GM18909 (cell line): ENCODE results near the gene TIPARP.
"Not testable (repeated sequence)": the region's sequence is repeated elsewhere in the genome, so short reads cannot be mapped to it uniquely, and the experiment has no call there.

ENCODE experiments used
- ATAC-seq: cut with Tn5 transposase; IDR thresholded peaks from one replicate; pipeline ENCODE4 v1.9.1; 2021; ENCODE audit warnings: mild to moderate bottlenecking; ENCODE audit not compliant: unreplicated experiment, poor library complexity

The TIPARP gene

DNA sequence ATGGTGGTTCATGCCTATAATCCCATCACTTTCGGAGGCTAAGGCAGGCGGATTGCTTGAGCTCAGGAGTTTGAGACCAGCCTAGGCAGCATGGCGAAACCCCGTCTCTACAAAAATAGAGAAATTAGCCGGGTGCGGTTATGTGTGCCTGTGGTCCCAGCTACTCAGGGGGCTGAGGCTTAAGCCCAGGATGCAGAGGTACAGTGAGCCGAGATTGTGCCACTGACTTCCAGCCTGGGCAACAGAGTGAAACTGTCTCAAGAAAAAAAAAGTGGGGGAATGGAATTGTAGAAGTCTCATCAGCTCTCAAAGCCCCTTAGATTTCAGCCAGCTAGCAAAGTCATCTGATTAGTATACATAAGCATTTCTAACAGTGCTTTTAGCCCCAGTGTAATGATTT lies 33.2 kb downstream of the TIPARP start:
- no peak for ATAC-seq

GRCh38 chr3:156710429-156710828 lies 36.0 kb downstream of the TIPARP start:
- ATAC-seq, result no peak

DNA sequence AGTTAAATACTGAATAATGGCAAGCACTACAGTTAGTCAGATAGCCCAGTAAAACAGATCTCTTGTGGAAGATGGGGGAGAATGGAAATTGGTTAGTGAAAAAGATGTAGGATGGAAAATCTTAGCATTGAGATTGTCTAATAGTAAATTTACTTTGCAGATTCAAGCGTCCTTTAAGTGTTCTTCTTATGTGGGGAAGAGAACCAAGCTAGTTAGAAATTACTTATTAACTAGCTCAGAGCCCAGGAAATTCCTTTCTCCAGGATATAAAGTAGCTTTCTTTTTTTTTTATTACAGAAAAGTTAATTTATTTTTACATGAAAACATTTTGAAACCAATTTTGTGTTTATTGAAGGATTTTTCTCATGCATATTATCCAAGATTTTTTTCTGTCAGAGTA lies 36.7 kb downstream of the TIPARP start:
- ATAC-seq, result no peak

- ATAC-seq, result peak; percentile 91
Observed at GRCh38 chr3:156711944-156712343, 37.6 kb downstream of the TIPARP start.

DNA sequence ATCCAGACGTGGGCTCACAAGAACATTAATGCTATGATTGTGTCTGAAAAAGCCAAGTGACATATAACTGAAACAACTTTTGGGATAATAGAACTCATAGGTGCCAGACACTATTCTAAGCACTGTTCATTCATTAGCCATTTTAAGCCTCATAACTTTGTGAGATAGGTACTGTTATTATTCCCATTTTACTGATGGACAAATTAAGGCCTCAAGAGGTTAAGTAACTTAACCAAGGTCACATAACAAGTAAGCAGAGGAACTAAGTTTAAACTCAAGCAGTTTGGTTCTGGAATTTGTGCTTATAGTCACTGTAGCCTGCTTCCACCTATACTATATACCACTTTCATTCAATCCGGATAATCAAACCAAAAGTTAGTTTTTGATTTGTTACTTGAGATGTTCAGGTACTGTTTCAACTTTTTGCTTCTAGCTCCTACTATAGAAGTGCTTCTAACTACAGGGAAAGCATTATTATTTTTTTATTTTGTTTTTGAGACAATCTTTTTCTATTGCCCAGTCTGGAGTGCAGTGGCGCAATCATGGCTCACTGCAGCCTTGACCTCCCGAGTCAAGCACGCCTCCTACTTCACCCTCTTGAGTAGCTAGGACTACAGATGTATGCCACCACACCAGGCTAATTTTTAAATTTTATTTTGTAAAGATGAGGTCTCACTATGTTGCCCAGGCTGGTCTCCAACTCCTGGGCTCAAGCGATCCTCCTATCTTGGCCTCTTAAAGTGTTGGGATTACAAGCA lies 41.9 kb downstream of the TIPARP start:
- ATAC-seq, result no peak

DNA sequence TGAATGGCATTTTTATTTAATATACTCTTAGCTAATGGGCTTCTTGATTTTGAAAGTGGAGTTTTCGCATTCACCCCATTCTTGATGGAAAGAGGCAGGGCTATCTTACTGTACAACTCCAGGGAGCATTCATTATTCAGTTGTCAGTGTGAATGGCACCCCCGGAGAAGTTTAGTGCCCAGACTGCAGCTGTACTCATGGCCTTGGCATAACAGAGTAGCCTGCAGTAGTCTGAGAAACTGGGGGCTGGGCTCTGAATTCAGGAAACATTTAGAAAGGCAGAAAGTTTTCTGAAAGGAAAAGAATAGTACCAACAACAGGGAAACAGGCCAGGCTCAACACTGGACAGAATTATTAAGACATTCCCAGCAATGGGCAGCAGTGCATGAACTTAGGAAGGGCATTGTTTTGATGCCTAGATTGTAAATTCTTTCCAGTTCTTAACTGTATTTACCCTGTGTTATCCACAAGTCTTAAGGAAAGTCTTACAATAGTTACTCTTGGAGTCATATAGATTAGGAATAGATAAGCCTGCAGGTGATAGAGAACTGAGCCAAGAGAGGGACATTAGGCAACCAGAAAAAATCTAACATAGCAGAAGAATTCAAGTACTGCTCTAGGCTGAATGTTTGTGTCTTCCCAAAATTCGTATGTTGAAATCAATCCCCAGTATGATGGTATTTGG lies 44.4 kb downstream of the TIPARP start:
- ATAC-seq, result no peak

- no peak for ATAC-seq
Observed at GRCh38 chr3:156720826-156721225, 46.4 kb downstream of the TIPARP start.

- no peak for ATAC-seq
Observed at GRCh38 chr3:156721687-156722618, 47.6 kb downstream of the TIPARP start.

DNA sequence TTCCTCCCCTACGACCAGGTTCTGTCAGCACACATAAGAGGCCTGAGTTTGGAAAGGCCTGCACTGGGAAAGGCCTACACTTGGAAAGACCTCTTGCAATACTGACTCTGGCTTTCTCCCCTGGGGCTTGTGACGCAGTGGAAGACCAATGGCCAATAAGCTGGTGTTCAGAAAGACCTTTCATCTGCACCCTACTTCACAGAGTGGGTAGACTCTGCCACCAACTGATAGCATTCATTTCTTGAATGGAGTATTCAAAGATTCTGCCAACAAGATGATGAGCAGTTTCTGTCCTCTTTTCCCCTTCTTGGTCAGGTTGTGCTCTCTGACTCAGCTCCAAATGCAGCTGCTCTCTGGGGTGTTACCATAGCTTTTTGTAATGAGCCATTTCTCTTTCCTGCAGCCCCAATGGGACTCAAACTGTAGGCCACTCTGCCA lies 48.8 kb downstream of the TIPARP start:
- ATAC-seq, result no peak

- no peak for ATAC-seq
Observed at GRCh38 chr3:156725682-156726081, 51.3 kb downstream of the TIPARP start.

DNA sequence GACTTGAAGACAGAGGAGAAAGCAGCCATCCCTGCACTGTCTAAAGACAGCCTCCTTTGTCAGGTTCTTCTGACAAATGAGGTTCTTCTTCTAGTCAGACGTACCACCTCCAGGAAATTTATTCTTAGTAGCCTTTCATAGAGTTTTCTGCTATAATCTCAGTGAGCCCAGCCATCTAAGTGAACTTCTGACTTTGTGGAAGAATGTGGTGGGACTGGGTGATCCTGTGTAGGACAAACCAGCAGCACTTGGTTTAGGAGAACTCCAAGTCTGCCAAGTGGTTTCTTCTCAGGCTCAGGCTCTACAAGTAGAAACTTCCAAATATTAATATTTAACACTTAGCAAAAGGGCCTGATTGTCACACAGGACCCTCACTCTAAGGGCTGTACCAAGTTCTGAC lies 52.1 kb downstream of the TIPARP start:
- ATAC-seq, result no peak

- ATAC-seq, result peak; percentile 87
Observed at GRCh38 chr3:156727519-156728205, 53.3 kb downstream of the TIPARP start.

DNA sequence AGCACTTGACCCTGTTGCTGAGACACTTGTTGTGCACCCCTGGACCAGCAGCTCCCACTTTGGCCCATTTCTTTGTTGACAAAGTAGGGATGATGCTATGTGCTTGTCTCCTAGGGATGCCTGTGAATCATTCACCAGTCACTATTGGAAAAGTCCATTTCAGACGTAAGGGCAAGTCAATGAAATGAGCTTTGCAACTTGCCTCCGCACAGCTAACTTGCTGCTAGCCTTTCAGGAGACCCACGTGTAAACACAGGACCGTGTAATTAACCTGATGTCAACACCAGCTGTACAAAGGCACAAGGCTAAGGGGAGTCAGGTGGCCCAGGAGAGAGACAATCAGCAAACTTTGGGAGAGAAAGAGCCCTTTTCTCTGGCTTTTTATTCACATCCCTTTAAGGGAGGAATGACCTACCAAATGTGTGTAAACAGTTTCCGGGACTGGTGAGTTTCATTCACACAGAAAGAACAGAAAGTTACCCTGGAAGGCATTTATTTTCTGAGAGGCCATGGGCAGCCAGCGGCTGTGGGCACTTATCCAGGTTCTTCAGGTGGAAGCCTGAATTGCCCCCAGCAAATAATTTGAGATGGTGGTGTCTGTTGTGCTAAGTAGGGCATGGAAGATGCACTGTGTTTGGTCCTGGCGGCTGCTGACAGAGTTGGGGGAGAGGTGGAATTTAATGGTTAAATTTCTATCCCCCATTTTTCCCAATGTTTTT lies 54.0 kb downstream of the TIPARP start:
- no peak for ATAC-seq

- ATAC-seq, result no peak
Observed at GRCh38 chr3:156729460-156730179, 55.2 kb downstream of the TIPARP start.

GRCh38 chr3:156731813-156732212 lies 57.4 kb downstream of the TIPARP start:
- ATAC-seq, result no peak

DNA sequence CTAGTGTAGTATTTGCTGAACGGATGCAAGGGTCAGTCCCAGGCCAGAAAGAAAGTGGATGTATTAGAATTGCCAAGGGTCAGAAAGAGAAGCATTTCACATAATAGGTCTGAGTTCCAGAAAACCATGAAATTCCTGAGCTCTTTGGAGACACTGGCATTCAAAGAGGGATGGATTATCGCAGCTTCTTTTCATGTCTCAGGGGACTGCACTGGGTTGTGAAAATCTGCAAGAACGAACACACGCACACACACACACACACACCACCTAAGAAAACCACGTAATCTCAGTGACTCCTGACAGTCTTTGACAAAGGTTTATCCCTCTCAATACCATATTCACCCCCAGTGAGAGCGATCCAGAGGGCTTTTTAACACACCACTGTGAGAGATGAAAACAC lies 57.9 kb downstream of the TIPARP start:
- no peak for ATAC-seq

DNA sequence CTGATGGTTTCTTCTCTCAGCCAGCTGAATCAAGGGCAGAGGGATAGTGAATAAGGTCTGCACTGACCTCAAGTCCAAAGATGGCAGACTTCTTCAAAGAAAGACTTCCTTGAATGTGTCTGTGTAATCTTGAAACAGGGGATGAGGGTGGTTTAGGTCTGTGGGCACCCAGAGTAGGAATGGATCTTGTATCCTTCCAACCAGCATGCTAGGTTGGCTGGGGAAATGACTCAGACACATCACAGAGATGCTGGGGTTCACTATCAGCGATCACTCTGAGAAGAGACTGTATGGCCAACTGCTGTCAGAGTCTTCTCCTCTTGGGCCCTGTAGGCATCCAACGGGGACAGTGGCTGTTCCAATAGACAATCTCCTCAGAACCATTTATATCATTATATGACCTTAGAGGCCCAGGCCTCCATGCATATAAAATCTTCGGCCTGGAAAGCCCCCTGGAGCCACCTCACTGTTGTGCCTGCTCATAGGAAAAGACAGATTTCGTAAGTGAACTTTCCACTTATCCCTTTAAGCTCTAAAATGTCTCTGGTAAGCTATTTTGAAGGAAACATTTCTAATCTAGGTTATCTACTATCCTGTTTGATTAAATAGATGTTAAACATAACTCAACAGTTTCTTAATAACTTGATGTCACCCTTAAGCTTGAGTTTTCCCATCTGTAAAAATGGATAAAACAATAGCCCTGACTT lies 58.5 kb downstream of the TIPARP start:
- ATAC-seq, result no peak

- ATAC-seq, result not testable (repeated sequence)
Observed at GRCh38 chr3:156734661-156735060, 60.3 kb downstream of the TIPARP start.
